Prostate gland (tissue), 2 donors: Measurements from ENCODE around the gene TVP23C. TPM values are rescaled to one million over a fixed set of nuclear protein-coding genes. Genes with fewer than 3 reads are reported as not detected.

Experiments
- DNase-seq: peaks from one replicate; pipeline ENCODE4 v3.0.0-alpha.2; 2019; ENCODE audit warnings: low spot score
- H3K27ac ChIP-seq, 2 donors: fragments of 200-600 bp; sonication (generic); 2 replicates each; pipeline ENCODE4 v1.5.1; 2017 to 2019
- H3K27me3 ChIP-seq: fragments of 200-600 bp; sonication (generic); replicated peaks from 2 replicates; pipeline ENCODE4 v1.5.1; 2019; ENCODE audit not compliant: insufficient read depth
- H3K36me3 ChIP-seq, 2 donors: fragments of 200-600 bp; sonication (generic); 1 replicate in 1 of 2; 2 replicates in 1 of 2; pipeline versions ENCODE4 v1.5.1 to v1.8.1; 2017 to 2019
- H3K4me1 ChIP-seq: fragments of 200-600 bp; sonication (generic); replicated peaks from 2 replicates; pipeline ENCODE4 v1.5.1; 2019
- H3K4me3 ChIP-seq, 2 donors: fragments of 200-600 bp; sonication (generic); 2 replicates each; pipeline ENCODE4 v1.5.1; 2017 to 2019
- H3K9me3 ChIP-seq: fragments of 200-600 bp; sonication (generic); 2 replicates; pipeline ENCODE4 v1.5.1; 2017
- POLR2A ChIP-seq: fragments of 450-650 bp; IDR thresholded peaks from one replicate; pipeline ENCODE4 v1.6.1; 2016; ENCODE audit warnings: antibody characterized with exemption, mild to moderate bottlenecking
- POLR2AphosphoS5 ChIP-seq: sonication (generic); formaldehyde crosslinking; IDR thresholded peaks from one replicate; pipeline ENCODE4 v1.6.1; 2017; ENCODE audit warnings: antibody characterized with exemption
- WGBS: methylation state at CpG from one replicate; pipeline ENCODE4 v1.1.5; 2018; 5-methylcytosine and 5-hydroxymethylcytosine counted together
- intact Hi-C: fragments of 100-400 bp; cut with DNase I; formaldehyde crosslinking; loops from one replicate; pipeline ENCODE4 v1.14.2; 2022
- total RNA-seq, 2 donors: library from RNA; depleted of rRNA; stranded (reverse); fragments of >200 nt; gene quantifications; one replicate each; pipeline ENCODE4 v1.1.0, GENCODE V29; 2016
- TF ChIP-seq, protein P1 (sequence below), 4 experiments: fragments of 200-600 bp in 2 of 4; fragments of 450-650 bp in 2 of 4; sonication (generic) in 2 of 4; IDR thresholded peaks; 1 replicate in 3 of 4; 2 replicates in 1 of 4; pipeline ENCODE4 v1.5.1; 2016 to 2019; ENCODE audit warnings: antibody characterized with exemption in 4 of 4, mild to moderate bottlenecking in 2 of 4, moderate library complexity in 2 of 4

Gene TVP23C
- total RNA-seq, 2 donors from 2014 or later: 16.9 to 19.4 TPM

DNA sequence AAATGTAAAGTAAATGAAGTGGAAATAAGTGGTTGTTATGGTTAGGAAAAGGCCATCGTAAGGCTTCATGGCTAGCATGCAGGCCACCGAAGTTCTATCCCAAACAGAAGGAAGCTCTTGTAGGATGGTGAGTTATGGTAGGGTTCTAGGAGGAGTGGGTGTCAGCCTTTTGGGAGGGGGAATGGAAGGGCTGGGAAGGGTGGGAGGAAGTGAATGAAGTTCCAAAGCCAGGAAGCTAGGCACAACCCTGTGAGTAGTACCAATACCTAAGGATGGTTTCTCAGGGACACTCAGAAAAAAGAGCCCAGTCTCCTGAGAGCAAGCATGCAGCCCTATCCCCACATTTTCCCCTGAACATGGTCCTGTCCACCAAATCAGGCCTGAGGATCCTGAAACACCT lies 59.6 kb downstream of the TVP23C start:
- H3K27me3 ChIP-seq: no peaks in the 10 kb centered on the region
- intact Hi-C loops: loop anchor here (2.0 to 10.0 kb wide), 2 partner anchors 41 to 1199 kb away; partner anchors contain the start of gene HS3ST3B1
- no peak overlapping the region for H3K4me3 ChIP-seq
- TF ChIP-seq POLR2A: no peak
- TF ChIP-seq, protein P1, sequence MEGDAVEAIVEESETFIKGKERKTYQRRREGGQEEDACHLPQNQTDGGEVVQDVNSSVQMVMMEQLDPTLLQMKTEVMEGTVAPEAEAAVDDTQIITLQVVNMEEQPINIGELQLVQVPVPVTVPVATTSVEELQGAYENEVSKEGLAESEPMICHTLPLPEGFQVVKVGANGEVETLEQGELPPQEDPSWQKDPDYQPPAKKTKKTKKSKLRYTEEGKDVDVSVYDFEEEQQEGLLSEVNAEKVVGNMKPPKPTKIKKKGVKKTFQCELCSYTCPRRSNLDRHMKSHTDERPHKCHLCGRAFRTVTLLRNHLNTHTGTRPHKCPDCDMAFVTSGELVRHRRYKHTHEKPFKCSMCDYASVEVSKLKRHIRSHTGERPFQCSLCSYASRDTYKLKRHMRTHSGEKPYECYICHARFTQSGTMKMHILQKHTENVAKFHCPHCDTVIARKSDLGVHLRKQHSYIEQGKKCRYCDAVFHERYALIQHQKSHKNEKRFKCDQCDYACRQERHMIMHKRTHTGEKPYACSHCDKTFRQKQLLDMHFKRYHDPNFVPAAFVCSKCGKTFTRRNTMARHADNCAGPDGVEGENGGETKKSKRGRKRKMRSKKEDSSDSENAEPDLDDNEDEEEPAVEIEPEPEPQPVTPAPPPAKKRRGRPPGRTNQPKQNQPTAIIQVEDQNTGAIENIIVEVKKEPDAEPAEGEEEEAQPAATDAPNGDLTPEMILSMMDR (IDR thresholded peaks at IDR 0.05): no peak
- TF ChIP-seq POLR2AphosphoS5: no peak
- DNase-seq: no peak
- H3K9me3 ChIP-seq: no peaks in the 10 kb centered on the region
- H3K4me1 ChIP-seq: no peaks in the 10 kb centered on the region
- no peaks in the 10 kb centered on the region for H3K36me3 ChIP-seq
- no peak overlapping the region for H3K27ac ChIP-seq
- 87% methylated on average over 2 of the region's 2 CpGs for WGBS

DNA sequence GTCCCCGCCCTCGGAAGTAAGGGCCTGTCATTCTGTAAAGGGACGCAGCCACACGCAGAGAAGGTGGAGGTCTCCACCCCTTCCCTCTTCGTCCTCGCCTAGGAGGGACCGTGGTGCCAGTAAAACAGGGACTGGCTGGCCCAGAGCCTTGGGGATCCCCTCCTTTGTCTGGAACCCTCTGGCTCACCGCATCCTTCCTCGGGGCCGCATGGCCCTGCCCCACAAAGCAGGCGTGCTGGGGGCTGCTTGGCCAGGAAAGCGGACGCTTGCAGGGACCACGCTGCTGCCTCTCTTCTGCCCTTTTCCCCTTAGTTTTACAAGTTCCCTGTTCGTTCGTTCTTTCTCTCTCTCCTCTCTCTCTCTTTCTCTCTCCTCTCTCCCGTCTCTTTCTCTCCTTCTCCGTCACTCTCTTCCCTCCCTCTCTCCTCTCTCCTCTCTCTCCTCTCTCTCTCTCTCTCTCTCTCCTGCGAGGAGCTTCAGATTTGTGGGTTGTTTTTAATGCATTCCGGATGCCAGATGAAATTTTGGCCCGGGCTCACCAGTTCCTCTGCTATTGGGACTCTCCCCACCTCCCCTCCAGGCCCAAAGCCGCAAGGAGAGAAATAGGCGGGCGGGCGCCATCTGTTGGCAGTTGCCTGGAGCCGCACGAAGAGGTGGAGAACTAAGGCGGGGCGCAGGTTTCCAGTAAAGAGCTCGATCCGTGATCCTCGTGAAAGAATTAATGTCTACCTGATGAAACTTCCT lies 60.7 kb downstream of the TVP23C start:
- TF ChIP-seq, protein P1 (IDR thresholded peaks at IDR 0.05): peak; percentile 63 to 87 (median 76)
- TF ChIP-seq POLR2AphosphoS5 (peak; percentile 66), POLR2A (peak; percentile 6)
- H3K36me3 ChIP-seq: no peaks in the 10 kb centered on the region
- 13% methylated on average over 32 of the region's 32 CpGs for WGBS
- peak; percentile 84 for DNase-seq
- no peaks in the 10 kb centered on the region for H3K27me3 ChIP-seq
- no peaks in the 10 kb centered on the region for H3K9me3 ChIP-seq
- H3K4me3 ChIP-seq: peak overlapping the region in 1 of 2 donors; percentile 2
- intact Hi-C loops: loop anchor here (1.0 to 10.0 kb wide), 3 partner anchors 40 to 1198 kb away; partner anchors contain the start of gene HS3ST3B1
- H3K27ac ChIP-seq: peak overlapping the region; percentile 28 to 47
- no peaks in the 10 kb centered on the region for H3K4me1 ChIP-seq

DNA sequence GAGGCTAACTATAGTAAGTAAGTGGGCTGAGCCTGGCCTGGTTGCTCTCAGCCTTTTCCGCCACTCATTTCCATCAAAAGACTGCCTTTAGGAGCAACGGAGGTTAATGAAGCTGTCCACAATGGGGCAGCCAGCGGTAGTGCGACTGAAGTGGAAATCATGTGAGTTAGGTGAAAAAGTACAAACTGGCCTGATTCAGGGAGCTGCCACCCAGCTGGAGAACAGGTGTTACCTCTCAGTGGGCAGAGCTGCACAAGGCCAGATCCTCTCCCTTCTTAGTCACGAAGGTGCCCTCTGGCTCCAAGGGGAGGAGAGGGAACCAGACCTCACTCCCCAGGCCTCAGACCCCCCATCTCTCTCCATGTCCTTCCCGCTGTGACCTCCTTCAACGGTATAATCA lies 61.5 kb downstream of the TVP23C start:
- intact Hi-C loops: loop anchor here (1.0 to 10.0 kb wide), 3 partner anchors 39 to 1197 kb away; partner anchors contain the start of gene HS3ST3B1
- Histone ChIP-seq H3K27me3 (no peaks in the 10 kb centered on the region), H3K36me3 (no peaks in the 10 kb centered on the region), H3K4me3 (no peak overlapping the region), H3K4me1 (no peaks in the 10 kb centered on the region), H3K27ac (peak overlapping the region in 1 of 2 donors; percentile 47), H3K9me3 (no peaks in the 10 kb centered on the region)
- TF ChIP-seq, protein P1 (IDR thresholded peaks at IDR 0.05): no peak
- TF ChIP-seq POLR2A (no peak), POLR2AphosphoS5 (no peak)
- 74% methylated on average over 7 of the region's 7 CpGs for WGBS
- DNase-seq: no peak

DNA sequence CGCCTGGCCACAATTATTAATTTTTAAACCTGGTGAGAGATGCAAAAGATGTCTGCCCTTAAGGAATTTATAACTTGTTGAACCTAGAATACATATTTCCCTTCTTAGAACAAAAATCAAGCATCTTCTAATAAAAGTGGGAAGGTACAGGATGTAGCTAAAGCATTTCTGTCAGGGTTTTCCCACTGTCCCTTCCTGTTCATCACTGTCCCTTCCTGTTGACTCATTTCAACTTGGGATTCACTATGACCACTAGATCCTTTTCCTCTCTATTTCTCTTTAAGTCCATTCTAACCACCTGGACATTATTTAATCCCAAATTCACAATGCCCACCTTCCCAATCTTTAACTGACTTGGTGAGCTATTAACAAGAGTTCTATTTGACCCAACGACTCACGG lies 62.0 kb downstream of the TVP23C start:
- H3K27me3 ChIP-seq: no peaks in the 10 kb centered on the region
- DNase-seq: no peak
- H3K4me1 ChIP-seq: no peaks in the 10 kb centered on the region
- no peak overlapping the region for H3K4me3 ChIP-seq
- 80% methylated on average over 3 of the region's 3 CpGs for WGBS
- no peak overlapping the region for H3K27ac ChIP-seq
- H3K36me3 ChIP-seq: no peaks in the 10 kb centered on the region
- TF ChIP-seq, protein P1 (IDR thresholded peaks at IDR 0.05): no peak
- TF ChIP-seq POLR2A: no peak
- no peak for TF ChIP-seq POLR2AphosphoS5
- no peaks in the 10 kb centered on the region for H3K9me3 ChIP-seq
- intact Hi-C loops: loop anchor here (10.0 kb wide), 1 partner anchor 1196 kb away; the partner anchor contains the start of gene HS3ST3B1

DNA sequence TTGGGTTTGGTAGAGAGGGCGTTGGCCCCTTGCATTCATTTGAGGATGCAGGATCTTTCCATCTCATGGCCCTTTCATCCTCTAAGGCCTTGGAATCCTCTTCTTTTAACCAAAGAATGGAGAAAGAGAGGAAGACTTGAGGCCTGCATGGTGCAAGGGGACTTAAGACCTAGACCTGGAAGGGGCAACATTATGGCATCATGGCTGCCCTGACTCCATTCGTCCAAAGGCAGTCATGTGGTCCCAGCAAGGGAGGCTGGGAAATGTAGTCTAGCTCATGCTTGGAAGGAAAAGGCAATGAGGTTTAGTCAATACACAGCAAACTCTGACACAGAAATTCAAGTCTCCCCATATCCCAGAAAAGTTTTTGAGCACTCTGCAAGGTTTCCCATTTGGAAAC lies 65.2 kb downstream of the TVP23C start:
- Histone ChIP-seq H3K4me3 (no peak overlapping the region), H3K36me3 (no peaks in the 10 kb centered on the region), H3K27me3 (no peaks in the 10 kb centered on the region), H3K9me3 (no peaks in the 10 kb centered on the region), H3K4me1 (no peaks in the 10 kb centered on the region), H3K27ac (no peak overlapping the region)
- WGBS: 95% methylated on average over 2 of the region's 2 CpGs
- intact Hi-C loops: no loop called here
- DNase-seq: no peak
- TF ChIP-seq POLR2AphosphoS5 (no peak), POLR2A (no peak)
- TF ChIP-seq, protein P1 (IDR thresholded peaks at IDR 0.05): no peak
